ENCODE data around the gene CELF2. TPM values are rescaled to one million over a fixed set of nuclear protein-coding genes. Genes with fewer than 3 reads are reported as not detected.

CELF2 gene
- total RNA-seq, 1 donor from 2014 or later: 110 TPM

DNA sequence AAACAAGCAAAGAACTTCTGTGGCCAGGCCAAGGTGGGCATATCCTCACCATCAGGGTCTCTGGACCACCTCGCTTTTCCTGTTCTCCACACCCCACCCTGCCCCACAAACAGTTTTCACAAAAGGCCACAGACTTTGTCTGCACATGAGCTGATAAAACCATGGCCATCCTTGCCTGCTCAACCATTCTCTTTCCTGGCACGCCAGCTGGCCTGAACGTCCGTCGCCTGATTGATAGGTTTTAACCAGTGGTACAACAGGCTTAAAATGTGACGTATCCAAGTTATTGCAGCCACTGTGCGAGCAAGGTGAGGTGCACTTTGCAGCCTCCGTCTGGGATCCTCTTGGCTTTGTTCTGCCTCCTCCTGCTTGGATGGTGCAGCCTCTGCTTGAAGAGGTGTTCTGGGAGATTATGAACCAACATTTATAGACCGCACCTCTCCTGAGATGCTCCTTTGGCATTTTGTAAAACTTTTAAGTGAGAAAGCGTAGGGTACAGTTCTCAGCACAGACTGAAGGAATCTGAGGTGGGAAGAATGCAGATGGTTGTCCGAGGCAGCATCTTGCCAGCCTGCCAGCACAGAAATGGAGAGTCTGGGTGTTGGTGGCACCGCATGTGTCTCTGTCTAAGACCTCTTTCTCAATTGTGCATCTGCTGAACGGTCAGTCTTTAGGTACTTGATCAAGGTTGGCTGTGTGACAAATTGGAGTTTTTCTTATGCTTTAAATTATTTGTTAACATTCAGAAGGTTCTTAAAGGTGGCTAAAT lies 288.3 kb downstream of the CELF2 start:
- DNase-seq (no peak), ATAC-seq (no peak)
- peaks cover 11% of the 10 kb centered on the region for H3K9me3 ChIP-seq
- no peak overlapping the region for H3K4me3 ChIP-seq
- TF ChIP-seq, protein P1, sequence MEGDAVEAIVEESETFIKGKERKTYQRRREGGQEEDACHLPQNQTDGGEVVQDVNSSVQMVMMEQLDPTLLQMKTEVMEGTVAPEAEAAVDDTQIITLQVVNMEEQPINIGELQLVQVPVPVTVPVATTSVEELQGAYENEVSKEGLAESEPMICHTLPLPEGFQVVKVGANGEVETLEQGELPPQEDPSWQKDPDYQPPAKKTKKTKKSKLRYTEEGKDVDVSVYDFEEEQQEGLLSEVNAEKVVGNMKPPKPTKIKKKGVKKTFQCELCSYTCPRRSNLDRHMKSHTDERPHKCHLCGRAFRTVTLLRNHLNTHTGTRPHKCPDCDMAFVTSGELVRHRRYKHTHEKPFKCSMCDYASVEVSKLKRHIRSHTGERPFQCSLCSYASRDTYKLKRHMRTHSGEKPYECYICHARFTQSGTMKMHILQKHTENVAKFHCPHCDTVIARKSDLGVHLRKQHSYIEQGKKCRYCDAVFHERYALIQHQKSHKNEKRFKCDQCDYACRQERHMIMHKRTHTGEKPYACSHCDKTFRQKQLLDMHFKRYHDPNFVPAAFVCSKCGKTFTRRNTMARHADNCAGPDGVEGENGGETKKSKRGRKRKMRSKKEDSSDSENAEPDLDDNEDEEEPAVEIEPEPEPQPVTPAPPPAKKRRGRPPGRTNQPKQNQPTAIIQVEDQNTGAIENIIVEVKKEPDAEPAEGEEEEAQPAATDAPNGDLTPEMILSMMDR (IDR thresholded peaks at IDR 0.05): no peak
- no peak overlapping the region for H3K27ac ChIP-seq
- no peaks in the 10 kb centered on the region for H3K27me3 ChIP-seq
- no peaks in the 10 kb centered on the region for H3K4me1 ChIP-seq
- intact Hi-C loops (cut with DNase I): no loop called here
- H3K36me3 ChIP-seq: peaks cover 73% of the 10 kb centered on the region

DNA sequence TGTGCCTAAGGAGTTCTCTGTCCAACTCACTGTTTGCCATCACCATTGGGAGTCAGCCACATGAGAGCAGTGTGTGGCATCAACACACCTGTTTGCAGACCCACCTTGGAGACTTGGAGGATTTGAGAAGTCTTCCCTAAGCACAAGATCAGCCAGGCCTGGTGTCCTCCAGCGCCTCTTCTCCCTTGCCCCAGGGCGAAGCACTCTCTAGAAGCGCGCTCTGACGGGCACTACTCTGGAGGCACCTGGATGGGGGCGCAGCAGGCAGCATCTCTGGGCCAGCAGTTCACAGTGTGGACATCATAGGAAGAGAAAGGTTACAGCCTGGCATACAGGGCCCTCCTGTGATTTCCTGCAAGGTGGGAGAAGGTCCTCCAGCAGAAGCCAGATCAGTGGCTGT lies 289.3 kb downstream of the CELF2 start:
- Histone ChIP-seq H3K4me1 (no peaks in the 10 kb centered on the region), H3K27me3 (no peaks in the 10 kb centered on the region), H3K27ac (no peak overlapping the region), H3K36me3 (peaks cover 78% of the 10 kb centered on the region), H3K9me3 (peaks cover 11% of the 10 kb centered on the region), H3K4me3 (no peak overlapping the region)
- intact Hi-C loops (cut with DNase I): no loop called here
- DNase-seq (no peak), ATAC-seq (peak; percentile 26)
- TF ChIP-seq, protein P1 (IDR thresholded peaks at IDR 0.05): no peak

DNA sequence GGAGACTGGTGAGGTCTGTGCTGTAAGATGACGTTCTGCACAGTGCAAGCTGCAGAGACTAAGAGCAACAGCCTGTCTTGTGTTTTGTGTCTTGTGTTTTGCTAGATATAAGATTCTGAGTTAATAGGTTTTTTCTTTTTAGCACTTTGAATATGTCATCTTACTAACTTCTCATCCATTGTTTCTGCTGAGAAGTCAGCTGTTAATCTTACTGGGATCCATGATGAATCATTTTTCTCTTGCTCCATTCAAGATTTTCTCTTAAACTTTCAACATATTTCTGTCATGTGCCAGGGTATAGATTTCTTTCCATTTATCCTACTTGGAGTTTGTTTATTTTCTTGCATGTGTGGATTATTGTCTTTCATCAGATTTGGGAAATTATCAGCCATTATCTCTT lies 290.3 kb downstream of the CELF2 start:
- no peak for DNase-seq
- intact Hi-C loops (cut with DNase I): no loop called here
- no peak for ATAC-seq
- no peak overlapping the region for H3K27ac ChIP-seq
- peaks cover 76% of the 10 kb centered on the region for H3K36me3 ChIP-seq
- H3K4me3 ChIP-seq: no peak overlapping the region
- TF ChIP-seq, protein P1 (IDR thresholded peaks at IDR 0.05): no peak
- no peaks in the 10 kb centered on the region for H3K27me3 ChIP-seq
- H3K4me1 ChIP-seq: no peaks in the 10 kb centered on the region
- H3K9me3 ChIP-seq: peaks cover 11% of the 10 kb centered on the region

DNA sequence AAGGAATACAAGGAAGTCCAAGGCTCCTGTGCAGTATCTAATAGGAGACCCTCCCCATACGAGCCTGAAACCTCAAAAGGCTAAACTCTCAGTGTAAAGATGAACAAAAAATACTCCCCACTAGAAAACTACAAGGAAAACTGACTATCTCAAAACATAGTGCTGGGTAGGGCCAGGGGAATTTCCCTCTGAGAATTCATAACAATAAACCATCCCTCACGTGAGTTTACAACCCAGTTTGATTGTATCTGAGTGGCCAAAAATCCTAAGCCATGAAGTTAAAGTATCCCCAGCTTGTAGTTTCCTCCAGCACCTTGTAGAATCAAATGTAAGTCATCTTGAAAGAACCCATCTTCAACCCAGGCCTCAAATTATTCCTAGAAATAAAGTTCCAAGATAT lies 293.4 kb downstream of the CELF2 start:
- Histone ChIP-seq H3K9me3 (peaks cover 11% of the 10 kb centered on the region), H3K27me3 (no peaks in the 10 kb centered on the region), H3K4me3 (no peak overlapping the region), H3K4me1 (no peaks in the 10 kb centered on the region), H3K36me3 (peaks cover 77% of the 10 kb centered on the region), H3K27ac (no peak overlapping the region)
- DNase-seq: no peak
- TF ChIP-seq, protein P1 (IDR thresholded peaks at IDR 0.05): no peak
- no peak for ATAC-seq
- intact Hi-C loops (cut with DNase I): no loop called here

DNA sequence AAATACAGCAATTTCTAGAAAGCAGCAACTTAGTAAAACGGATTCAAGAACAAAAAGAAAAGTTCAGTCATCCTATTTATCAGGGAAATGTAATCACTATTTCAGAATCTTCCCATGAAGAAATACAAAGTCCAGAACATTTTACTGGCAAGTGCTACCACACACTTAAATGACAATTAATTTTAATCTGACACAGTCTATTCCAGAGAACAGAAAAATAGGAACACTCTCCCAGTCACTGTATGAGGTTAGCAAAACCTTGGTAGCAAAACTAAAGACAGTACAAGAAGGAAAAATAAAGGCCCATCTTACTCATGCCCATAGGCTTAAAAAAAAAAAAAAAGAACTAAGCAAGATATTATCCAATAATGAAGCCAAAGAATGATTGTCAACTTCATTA lies 295.8 kb downstream of the CELF2 start:
- H3K27me3 ChIP-seq: no peaks in the 10 kb centered on the region
- no peak for DNase-seq
- H3K36me3 ChIP-seq: peaks cover 82% of the 10 kb centered on the region
- no peak overlapping the region for H3K27ac ChIP-seq
- TF ChIP-seq, protein P1 (IDR thresholded peaks at IDR 0.05): no peak
- no peak overlapping the region for H3K4me3 ChIP-seq
- H3K9me3 ChIP-seq: no peaks in the 10 kb centered on the region
- intact Hi-C loops (cut with DNase I): no loop called here
- no peak for ATAC-seq
- H3K4me1 ChIP-seq: no peaks in the 10 kb centered on the region
